ENCODE results near the gene PPFIA4.

DNA sequence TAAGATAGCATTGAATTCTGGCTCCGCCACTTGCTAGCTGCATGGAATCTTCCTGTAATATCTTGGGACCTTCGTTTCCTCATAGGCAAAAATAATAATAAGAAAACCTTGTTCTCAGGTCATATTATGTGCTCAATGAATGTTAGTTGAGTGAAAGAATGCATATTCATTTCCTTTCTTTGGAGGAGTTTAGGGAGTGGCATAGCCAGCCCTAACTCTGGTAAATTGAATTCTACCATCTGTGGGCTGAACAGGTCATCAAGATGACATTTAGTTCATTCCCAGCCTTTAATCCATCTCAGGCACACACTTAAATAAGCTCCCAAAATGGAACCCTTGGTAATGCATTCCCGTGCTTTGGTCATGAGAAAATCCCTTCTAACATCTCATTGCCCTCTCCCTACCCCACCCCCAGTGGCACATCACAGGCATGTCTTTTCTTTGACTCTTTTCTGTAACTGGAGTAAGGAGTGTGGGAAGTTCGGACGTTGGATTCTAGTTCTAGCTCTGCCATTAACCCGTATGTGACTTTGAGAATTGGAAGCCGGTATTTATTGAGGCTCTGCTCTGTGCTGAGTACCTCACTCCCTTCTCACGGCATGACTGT is 72.7 kb downstream of the PPFIA4 start:
- TF ChIP-seq, protein P1, sequence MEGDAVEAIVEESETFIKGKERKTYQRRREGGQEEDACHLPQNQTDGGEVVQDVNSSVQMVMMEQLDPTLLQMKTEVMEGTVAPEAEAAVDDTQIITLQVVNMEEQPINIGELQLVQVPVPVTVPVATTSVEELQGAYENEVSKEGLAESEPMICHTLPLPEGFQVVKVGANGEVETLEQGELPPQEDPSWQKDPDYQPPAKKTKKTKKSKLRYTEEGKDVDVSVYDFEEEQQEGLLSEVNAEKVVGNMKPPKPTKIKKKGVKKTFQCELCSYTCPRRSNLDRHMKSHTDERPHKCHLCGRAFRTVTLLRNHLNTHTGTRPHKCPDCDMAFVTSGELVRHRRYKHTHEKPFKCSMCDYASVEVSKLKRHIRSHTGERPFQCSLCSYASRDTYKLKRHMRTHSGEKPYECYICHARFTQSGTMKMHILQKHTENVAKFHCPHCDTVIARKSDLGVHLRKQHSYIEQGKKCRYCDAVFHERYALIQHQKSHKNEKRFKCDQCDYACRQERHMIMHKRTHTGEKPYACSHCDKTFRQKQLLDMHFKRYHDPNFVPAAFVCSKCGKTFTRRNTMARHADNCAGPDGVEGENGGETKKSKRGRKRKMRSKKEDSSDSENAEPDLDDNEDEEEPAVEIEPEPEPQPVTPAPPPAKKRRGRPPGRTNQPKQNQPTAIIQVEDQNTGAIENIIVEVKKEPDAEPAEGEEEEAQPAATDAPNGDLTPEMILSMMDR (conservative IDR thresholded peaks at IDR 0.05) = no peak
- no peak for TF ChIP-seq ZFX (IDR thresholded peaks at IDR 0.05)

Data from C4-2B (cell line).